Measurements from ENCODE around the gene FADS2.

DNA sequence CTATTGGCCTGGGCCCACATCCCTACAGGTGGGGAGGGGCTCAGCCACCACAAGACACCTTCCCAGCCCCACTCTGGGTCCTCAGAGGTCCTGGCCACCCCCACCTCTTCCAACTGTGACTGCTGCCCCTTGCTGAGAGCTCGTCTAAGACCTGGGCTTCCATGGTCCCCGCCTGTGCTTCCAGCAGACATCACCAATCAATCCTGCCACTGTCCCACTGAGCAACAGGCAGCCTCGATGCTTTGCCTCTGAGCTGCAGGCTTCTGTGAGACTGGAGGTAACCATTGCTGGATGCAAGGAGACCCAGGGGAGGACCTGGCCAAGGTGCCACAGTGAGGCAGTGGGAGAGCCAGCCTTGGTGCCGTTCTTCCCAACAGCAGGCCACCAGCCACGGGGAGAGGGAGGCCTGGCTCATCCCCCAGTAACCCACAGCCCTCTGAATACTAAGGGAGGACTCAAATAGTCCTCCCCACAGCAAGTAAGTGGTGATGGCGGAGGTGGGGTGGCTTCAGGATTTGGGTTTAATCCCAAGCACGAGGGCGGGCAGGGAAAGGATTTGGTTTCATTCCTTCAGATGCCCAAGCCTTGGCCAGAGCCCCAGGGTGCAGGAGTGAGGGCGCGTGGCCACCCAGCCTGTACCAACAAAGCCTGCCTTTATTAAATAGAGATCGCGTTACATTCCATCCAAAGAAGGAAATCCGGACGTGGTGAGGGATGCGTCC is 68.7 kb downstream of the FADS2 start:
- no peak for TF ChIP-seq POLR2AphosphoS5 (IDR thresholded peaks at IDR 0.05; ENCODE audit: low read length)
- TF ChIP-seq EZH2 (IDR thresholded peaks at IDR 0.05; ENCODE audit: borderline replicate concordance, control insufficient read depth, low read depth, low read length), result no peak
- no peak for TF ChIP-seq CBX3 (IDR thresholded peaks at IDR 0.05; ENCODE audit: borderline replicate concordance, low read depth)
- TF ChIP-seq, protein P1, sequence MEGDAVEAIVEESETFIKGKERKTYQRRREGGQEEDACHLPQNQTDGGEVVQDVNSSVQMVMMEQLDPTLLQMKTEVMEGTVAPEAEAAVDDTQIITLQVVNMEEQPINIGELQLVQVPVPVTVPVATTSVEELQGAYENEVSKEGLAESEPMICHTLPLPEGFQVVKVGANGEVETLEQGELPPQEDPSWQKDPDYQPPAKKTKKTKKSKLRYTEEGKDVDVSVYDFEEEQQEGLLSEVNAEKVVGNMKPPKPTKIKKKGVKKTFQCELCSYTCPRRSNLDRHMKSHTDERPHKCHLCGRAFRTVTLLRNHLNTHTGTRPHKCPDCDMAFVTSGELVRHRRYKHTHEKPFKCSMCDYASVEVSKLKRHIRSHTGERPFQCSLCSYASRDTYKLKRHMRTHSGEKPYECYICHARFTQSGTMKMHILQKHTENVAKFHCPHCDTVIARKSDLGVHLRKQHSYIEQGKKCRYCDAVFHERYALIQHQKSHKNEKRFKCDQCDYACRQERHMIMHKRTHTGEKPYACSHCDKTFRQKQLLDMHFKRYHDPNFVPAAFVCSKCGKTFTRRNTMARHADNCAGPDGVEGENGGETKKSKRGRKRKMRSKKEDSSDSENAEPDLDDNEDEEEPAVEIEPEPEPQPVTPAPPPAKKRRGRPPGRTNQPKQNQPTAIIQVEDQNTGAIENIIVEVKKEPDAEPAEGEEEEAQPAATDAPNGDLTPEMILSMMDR (IDR thresholded peaks at IDR 0.05 in 2 of 3, conservative IDR thresholded peaks at IDR 0.05 in 1 of 3; ENCODE audit: control insufficient read depth in 2 of 3, extremely low read depth in 1 of 3, insufficient read depth in 1 of 3, low read depth in 3 of 3, low read length in 3 of 3), result no peak
- TF ChIP-seq SIN3A (IDR thresholded peaks at IDR 0.05; ENCODE audit: low read depth, low read length), result no peak
- no peak for TF ChIP-seq ZNF274 (IDR thresholded peaks at IDR 0.05; ENCODE audit: insufficient read depth, insufficient read length)
- no peak for TF ChIP-seq CEBPB (IDR thresholded peaks at IDR 0.05; ENCODE audit: borderline replicate concordance in 1 of 2, low read depth in 2 of 2, low read length in 2 of 2)
- TF ChIP-seq EP300 (IDR thresholded peaks at IDR 0.05; ENCODE audit: borderline replicate concordance in 1 of 2, control insufficient read depth in 1 of 2, low read depth in 2 of 2, low read length in 2 of 2), result no peak

Measured in GM12878 (cell line).